NCI-H2029 (cell line): ENCODE results near the gene CSPG4.
"Not testable (repeated sequence)": the region's sequence is repeated elsewhere in the genome, so short reads cannot be mapped to it uniquely, and the experiment has no call there.

ENCODE experiments used
- DNase-seq: peaks from one replicate; lab custom pipeline; 2025; lab: John Stamatoyannopoulos, UW

Gene CSPG4

GRCh38 chr15:75739791-75740190 is 27.1 kb upstream of the CSPG4 start:
- no peak for DNase-seq

GRCh38 chr15:75738647-75739325 is 26.1 kb upstream of the CSPG4 start:
- DNase-seq: peak; percentile 66

GRCh38 chr15:75738014-75738646 is 25.5 kb upstream of the CSPG4 start:
- no peak for DNase-seq

GRCh38 chr15:75737116-75738013 is 24.7 kb upstream of the CSPG4 start:
- DNase-seq: not testable (repeated sequence)

- no peak for DNase-seq
Observed at GRCh38 chr15:75736256-75736655, 23.6 kb upstream of the CSPG4 start.

- not testable (repeated sequence) for DNase-seq
Observed at GRCh38 chr15:75734861-75735760, 22.5 kb upstream of the CSPG4 start.

GRCh38 chr15:75733761-75734651 is 21.4 kb upstream of the CSPG4 start:
- DNase-seq: no peak

- DNase-seq: no peak
Observed at GRCh38 chr15:75732809-75733451, 20.3 kb upstream of the CSPG4 start.

GRCh38 chr15:75732177-75732808 is 19.6 kb upstream of the CSPG4 start:
- DNase-seq: no peak

- DNase-seq: no peak
Observed at GRCh38 chr15:75731248-75732151, 18.9 kb upstream of the CSPG4 start.

GRCh38 chr15:75730376-75731247 is 18.0 kb upstream of the CSPG4 start:
- DNase-seq: not testable (repeated sequence)

- DNase-seq: no peak
Observed at GRCh38 chr15:75729326-75730069, 16.9 kb upstream of the CSPG4 start.

- DNase-seq: no peak
Observed at GRCh38 chr15:75727851-75728715, 15.4 kb upstream of the CSPG4 start.

GRCh38 chr15:75727031-75727531 is 14.4 kb upstream of the CSPG4 start:
- no peak for DNase-seq

GRCh38 chr15:75725719-75726607 is 13.3 kb upstream of the CSPG4 start:
- no peak for DNase-seq
